Raji (cell line): ENCODE data around the gene PPP1R14C.

ENCODE experiments used
- POLR2A ChIP-seq: IDR thresholded peaks from 2 replicates; pipeline ENCODE4 v1.6.1; 2011; ENCODE audit warnings: low read depth, low read length, control low read depth; ENCODE audit not compliant: insufficient read depth

Gene PPP1R14C, protein sequence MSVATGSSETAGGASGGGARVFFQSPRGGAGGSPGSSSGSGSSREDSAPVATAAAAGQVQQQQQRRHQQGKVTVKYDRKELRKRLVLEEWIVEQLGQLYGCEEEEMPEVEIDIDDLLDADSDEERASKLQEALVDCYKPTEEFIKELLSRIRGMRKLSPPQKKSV

DNA sequence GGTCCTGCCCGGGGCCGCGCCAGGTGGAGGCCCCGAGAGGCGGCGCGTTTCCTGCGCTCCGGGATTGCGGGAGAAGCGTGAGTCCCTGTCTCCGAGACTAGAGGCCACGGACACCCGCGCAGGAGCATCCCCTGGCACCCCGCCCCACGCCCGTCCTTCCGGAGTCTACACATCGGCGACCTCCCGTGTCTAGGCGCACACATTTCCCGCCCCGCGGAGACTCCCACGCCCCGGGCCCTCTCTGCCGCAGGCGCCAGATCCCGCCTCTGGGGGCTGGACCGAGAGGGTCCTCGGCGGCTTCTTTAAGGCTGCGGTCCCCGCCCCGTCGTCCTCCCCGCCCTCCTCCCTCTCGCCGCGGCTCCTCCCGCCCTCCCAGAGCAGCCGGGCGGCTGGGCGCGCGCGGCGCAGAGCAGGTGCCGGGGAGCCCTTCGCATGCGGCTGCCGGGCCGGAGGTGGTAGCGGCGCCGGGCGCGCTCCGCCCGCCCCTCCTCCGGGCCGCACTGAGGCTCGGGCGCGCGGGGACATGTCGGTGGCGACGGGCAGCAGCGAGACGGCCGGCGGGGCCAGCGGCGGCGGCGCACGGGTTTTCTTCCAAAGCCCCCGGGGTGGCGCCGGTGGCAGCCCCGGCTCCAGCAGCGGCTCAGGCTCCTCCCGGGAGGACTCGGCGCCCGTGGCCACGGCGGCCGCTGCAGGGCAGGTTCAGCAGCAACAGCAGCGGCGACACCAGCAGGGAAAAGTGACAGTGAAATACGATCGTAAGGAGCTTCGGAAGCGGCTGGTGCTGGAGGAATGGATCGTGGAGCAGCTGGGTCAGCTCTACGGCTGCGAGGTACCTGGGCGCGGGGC, at the start of gene PPP1R14C:
Gene PPP1R14C (plus strand): TSS at position 375 of the 846 bp plus-strand sequence. CDS start 149 bp downstream, at position 524.
- no peak for TF ChIP-seq POLR2A

DNA sequence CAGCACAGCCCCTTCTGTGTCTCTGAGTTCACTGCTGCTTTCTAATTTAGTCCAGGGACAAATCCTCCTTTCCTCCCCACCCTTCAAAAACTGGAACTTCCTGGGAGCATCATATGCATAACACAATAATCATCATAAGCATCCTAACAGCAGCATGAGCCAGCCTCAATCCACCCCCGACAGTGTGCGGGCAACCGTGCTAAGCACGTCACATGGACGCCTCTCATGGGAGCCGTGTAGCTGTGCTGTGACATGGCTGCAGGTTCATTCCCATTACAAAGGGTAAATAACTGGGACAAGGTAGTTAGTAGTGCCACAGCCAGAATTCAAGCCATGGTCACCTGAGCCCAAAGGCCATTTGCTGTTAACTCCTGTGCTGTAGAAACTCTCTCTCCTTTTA, 49.4 kb upstream of the PPP1R14C start:
- TF ChIP-seq POLR2A: no peak

DNA sequence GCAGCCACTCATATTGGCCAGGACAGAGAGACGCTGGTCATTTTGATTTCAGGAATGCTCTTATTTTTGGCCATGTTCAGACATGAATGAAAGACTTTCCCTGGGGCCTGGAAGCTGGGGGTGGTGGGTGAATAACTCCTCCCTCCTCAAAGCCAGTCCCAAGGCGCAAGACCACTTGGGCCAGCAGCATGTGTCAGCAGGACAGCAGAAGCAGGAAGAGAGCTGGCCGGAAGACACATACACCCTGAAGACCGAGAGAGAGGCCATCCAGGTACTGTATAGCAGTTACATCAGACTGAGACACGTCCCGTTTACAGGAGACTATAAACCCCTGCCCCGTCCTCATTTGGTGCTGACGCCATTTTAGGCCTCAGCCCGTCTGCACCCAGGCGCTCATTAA, 44.7 kb upstream of the PPP1R14C start:
- TF ChIP-seq POLR2A: no peak

DNA sequence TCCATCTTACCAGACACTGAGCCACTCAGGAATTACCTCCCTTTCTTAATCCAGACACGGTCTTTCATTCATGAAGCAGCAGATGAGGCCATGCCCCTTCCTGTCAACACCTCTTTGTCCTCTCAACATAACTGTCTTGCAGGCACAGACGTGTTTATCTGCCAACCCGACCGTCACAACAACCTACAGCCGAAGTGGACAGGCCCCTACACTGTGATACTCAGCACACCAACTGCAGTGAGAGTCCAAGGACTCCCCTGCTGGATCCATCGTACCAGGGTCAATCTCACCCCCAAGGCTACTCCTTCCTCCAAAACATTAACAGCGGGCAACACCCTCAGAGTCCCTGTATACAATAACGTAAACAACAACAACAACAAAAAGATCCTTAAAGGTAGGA, 43.3 kb upstream of the PPP1R14C start:
- TF ChIP-seq POLR2A: no peak

DNA sequence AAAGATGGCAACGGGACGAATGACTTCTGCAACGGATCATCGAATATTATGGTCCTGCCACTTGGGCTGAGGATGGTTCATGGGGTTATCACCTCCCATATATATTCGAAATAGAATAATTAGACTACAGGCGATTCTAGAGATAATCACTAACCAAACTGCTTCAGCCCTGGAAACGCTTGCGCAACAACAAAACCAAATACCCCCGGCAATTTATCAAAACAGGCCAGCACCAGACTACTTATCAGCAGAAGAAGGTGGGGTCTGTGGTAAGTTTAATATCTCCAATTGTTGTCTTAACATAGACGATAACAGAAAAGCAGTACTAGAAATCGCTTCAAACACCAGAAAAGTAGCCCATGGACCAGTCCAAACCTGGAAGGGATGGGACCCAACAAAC, 42.9 kb upstream of the PPP1R14C start:
- TF ChIP-seq POLR2A: no peak

DNA sequence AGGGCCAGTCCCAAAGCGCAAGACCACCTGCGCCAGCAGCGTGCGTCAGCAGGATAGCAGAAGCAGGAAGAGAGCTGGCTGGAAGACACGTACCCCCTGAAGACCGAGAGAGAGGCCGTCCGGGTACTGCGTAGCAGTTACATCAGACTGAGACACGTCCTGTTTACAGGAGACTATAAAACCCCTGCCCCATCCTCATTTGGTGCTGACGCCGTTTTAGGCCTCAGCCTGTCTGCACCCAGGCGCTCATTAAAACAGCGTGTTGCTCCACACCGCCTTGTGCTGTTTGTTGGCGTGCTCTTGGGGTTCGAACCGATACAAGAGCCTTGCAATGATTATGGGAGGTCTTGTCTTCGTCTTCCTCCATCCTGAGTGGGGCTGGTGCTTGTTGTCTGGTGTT, 42.1 kb upstream of the PPP1R14C start:
- no peak for TF ChIP-seq POLR2A

DNA sequence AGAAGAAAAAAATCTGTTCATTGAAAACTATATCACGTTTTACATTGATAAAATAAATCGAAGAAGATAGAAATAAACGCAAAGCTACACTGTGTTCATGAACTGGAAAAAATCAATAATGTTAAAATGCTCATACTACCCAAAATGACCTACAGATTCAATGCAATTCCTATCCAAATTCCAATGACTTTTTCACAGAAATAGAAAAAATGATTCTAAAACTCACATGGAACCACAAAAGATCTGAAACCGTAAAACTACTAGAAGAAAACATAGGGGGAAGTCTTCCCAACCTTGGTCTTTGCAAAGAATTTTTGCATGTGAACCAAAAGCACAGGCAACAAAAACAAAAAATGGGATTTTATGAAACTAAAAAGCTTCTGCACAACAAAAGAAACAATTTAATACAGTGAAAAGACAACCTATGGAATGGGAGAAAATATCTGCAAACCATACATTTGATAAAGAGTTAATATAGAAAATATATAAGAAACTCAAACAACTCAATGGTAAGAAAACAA, 40.0 kb upstream of the PPP1R14C start:
- no peak for TF ChIP-seq POLR2A

DNA sequence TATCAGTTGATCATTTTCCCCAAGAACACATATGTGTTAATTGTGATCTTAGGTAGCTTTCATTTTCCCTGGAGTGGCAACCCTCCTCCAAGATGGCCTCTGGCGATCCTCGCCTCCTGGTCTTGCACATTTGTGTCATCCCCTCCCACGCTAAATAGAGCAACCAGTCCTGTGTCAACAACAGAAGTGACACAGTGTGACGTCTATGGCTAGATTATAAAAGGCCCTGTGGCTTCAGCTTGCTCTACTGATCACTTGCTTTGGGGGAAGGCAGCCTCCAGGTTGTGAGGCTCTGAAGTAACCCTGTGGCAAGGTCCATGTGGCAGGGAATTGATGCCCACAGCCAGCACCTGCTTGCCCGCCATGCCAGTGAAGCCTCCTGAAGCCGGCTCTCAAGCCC, 30.6 kb upstream of the PPP1R14C start:
- TF ChIP-seq POLR2A: no peak

DNA sequence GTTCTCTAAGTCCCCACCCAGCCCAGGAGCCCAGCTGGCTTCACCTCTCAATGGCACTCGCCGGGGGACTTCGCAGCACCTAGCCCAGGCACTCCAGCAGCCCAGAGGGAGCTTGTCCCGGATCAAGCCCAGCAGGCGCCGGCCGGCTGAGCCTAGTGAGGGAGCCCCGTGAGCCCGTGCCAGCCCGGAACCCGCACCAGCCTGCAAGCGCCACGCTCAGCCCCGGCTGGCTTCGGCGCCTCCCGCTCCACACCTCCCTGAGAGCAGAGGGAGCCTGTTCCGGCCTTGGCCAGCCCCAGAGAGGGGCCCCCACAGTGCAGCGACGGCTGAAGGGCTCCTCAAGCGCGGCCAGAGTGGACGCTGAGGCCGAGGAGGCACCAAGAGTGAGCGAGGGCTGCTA, 27.1 kb upstream of the PPP1R14C start:
- no peak for TF ChIP-seq POLR2A

DNA sequence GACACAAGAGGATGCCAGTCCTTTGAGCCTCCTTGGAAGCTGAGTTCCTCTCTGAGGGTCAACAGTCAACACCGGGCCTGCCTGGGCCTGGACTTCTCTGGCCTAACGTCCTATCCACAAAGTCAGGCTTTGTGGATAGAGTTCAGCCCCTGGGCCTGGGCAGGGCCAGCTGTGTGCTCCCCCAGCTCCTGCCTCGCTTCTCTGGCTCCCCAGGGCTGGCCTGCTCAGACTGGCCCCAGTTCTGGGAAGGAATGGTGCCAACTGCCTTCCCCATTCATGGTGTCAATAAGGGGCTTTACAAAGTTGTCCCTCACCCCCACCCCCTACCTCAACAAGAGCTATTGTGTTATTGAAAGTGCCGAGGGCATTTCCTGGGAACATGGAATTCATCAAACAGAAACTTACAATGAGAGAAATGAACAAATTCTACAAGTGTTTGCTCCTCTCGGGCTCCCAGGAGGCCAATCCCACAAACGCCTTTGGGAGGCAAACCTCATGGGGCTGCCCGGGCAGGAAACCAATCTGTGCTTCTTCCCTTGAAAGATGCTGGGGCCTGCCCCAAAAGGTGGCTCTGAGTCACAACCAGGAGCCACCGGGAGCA, 26.5 kb upstream of the PPP1R14C start:
- TF ChIP-seq POLR2A: no peak

DNA sequence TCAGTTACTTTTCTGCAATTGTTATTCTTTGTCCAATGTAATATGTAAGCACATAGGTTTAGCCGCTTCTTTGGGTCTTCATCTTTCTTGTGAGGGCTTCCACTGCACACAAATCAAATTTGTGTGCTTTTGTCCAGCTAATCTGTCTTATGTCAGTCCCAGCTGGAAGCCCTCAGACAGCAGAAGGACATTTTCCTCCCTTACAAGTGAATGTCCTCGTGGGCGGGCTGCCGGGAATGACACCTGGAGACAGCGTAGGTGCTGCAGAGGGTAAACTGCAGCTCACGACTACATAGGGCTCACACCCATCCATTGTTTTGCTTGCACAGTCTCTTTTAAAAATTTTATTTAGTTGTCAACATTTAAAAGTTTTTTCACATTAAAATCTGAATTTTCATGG, 24.6 kb upstream of the PPP1R14C start:
- TF ChIP-seq POLR2A: no peak

DNA sequence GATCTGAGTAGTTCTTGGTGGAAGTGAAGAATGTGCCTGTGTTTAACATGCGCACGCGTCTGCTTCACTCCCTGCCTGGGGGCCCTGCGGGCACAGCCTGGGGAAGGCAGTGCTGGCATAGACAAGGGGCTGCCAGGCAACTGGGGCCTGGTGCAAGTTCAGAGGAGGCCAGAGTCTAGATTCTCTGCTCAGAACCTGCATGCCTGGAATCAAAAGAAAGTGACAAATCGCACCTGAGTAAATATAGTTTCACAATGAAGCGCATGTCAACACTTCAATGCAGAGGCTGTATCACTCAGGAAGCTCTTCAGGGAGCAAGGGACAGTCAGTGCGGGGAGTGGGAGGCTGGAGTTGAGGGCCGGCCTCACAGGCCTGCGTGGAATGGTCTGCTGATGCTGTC, 24.2 kb upstream of the PPP1R14C start:
- TF ChIP-seq POLR2A: no peak

DNA sequence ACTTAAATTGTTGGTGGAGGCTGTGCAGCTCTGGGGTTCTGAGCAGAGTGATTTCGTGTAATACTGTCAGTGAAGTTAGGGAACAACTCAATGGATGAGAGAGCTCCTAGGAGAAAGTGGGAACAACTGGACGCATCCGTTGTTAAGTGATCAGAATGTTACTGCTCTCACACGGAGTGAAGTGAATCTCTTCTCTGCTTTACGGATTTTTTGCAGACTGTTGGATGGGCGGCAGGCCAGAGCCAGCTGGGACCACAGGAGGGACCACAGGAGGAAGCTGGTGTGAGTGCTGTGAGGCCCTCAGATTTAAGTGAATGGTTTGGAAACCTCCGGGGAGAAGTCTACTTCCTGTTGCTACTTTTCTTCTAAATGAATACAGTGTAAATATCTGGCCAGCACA, 23.7 kb upstream of the PPP1R14C start:
- no peak for TF ChIP-seq POLR2A

DNA sequence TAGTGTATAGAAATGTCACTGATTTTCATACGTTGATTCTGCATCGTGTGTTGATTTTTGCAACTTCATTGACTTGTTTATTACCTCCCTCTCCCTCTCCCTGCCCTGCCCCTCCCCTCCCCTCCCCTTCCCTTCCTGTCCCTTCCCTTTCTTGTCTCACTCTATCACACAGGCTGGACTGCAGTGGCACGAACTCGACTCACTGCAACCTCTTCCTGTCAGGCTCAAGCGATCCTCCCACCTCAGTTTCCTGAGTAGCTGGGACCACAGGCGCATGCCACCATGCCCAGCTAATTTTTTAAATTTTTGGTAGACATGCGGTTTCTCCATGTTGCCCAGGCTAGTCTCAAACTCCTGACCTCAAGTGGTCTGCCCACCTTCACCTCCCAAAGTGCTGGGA, 19.2 kb upstream of the PPP1R14C start:
- no peak for TF ChIP-seq POLR2A

DNA sequence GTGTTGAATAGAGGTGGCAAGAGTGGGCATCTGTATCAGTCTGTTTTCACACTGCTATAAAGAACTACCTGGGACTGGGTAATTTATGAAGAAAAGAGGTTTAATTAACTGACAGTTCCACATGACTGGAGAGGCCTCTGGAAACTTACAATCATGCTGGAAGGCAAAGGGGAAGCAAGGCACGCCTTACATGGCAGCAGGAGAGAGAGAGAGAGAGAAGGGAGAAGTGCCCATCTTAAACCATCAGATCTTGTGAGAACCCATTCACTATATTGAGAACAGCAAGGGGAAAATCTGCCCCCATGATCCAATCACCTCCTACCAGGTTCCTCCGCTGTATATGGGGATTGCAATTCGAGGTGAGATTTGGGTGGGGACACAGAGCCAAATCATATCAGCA, 18.6 kb upstream of the PPP1R14C start:
- no peak for TF ChIP-seq POLR2A
